PC-3 (cell line): ENCODE results near the gene STPG3.

Experiments
- EZH2 ChIP-seq: fragments of 300-600 bp; sonication (generic); IDR thresholded peaks from one replicate; pipeline ENCODE4 v1.6.1; 2017; ENCODE audit warnings: antibody characterized with exemption, mild to moderate bottlenecking, low read length; ENCODE audit not compliant: unreplicated experiment
- EZH2phosphoT487 ChIP-seq: fragments of 300-600 bp; sonication (generic); IDR thresholded peaks from 2 replicates; pipeline ENCODE4 v1.6.1; 2018; ENCODE audit warnings: mild to moderate bottlenecking, antibody characterized with exemption, low read length, borderline replicate concordance
- TF ChIP-seq, protein P1 (sequence below): fragments of 300-600 bp; sonication (generic); conservative IDR thresholded peaks from 2 replicates; pipeline ENCODE4 v1.5.1; 2017; ENCODE audit warnings: antibody characterized with exemption, low read depth, mild to moderate bottlenecking, low read length

DNA sequence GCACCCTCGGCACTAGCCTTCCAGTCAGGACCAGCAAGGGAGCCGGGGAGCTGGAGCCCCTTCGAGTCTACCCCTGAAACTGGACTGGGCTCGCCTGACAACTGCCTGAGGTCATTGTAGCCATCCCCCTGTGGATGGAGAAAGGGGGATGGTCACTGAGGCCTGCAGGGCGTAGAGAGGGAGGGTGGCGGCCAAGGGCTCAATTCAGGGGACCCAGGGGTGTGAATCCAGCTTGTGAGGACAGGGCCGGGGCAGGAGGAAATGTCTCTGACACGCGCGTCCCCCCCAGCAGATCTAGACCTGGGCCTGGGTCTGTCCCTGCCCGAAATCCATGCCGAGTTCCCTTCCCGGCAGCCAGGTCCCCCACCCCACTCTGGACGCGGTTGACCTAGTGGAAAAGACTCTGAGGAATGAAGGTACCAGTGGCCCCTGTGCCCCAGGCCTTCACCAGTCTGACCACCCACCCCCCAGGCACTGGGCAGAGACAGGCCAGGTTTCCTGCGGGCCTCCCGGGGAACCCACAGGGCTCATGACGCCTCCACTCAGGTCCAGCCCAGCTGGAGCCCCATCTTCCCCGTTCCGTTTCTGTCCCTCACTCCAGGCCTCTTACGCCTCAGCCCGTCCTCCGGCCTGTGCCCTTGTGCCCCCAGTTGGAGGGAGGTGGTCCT, 19.6 kb upstream of the STPG3 start:
- TF ChIP-seq, protein P1, sequence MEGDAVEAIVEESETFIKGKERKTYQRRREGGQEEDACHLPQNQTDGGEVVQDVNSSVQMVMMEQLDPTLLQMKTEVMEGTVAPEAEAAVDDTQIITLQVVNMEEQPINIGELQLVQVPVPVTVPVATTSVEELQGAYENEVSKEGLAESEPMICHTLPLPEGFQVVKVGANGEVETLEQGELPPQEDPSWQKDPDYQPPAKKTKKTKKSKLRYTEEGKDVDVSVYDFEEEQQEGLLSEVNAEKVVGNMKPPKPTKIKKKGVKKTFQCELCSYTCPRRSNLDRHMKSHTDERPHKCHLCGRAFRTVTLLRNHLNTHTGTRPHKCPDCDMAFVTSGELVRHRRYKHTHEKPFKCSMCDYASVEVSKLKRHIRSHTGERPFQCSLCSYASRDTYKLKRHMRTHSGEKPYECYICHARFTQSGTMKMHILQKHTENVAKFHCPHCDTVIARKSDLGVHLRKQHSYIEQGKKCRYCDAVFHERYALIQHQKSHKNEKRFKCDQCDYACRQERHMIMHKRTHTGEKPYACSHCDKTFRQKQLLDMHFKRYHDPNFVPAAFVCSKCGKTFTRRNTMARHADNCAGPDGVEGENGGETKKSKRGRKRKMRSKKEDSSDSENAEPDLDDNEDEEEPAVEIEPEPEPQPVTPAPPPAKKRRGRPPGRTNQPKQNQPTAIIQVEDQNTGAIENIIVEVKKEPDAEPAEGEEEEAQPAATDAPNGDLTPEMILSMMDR, result no peak
- TF ChIP-seq EZH2phosphoT487, result no peak
- no peak for TF ChIP-seq EZH2
